Endothelial cell of umbilical vein (primary cell): ENCODE results near the gene SCFD1. TPM values are rescaled to one million over a fixed set of nuclear protein-coding genes. Genes with fewer than 3 reads are reported as not detected.

ENCODE experiments used
- BruUV-seq: library from RNA; stranded (reverse); fragments of 400-500 nt; replicated peaks from 2 replicates; lab custom pipeline; 2021; lab: Mats Ljungman, UMichigan
- CTCF ChIA-PET: fragments of 300-600, 350-600 bp; sonication (Branson Sonifier 250); formaldehyde crosslinking; loops from one replicate; lab custom pipeline; 2021; ENCODE audit warnings: antibody characterized with exemption, inconsistent platforms; lab: Charles Lee
- POLR2A ChIA-PET: fragments of 300-600, 350-600 bp; sonication (Branson Sonifier 250); formaldehyde crosslinking; loops from one replicate; lab custom pipeline; 2021; ENCODE audit warnings: antibody characterized with exemption, inconsistent platforms; lab: Charles Lee
- DNase-seq: peaks from one replicate; pipeline ENCODE4 v3.0.0-alpha.2; 2011; ENCODE audit warnings: low read depth, low spot score
- FAIRE-seq: peaks from 2 replicates; lab custom pipeline; 2011; peaks lifted over from hg19 to GRCh38; lab: Jason Lieb, UNC
- H2AFZ ChIP-seq: 2 replicates; pipeline ENCODE4 v1.6.0; 2012; ENCODE audit warnings: low read depth, low read length, control low read depth, inconsistent platforms
- H3K27ac ChIP-seq: 2 replicates; pipeline ENCODE4 v1.5.1; 2011; ENCODE audit warnings: low read depth, mild to moderate bottlenecking, control low read depth, low read length, moderate library complexity; ENCODE audit not compliant: insufficient read depth
- H3K27me3 ChIP-seq, 2 experiments: 2 replicates each; pipeline versions ENCODE4 v1.6.0 to v1.6.1; 2011; ENCODE audit warnings: low read length in 2 of 2, mixed read lengths in 1 of 2; ENCODE audit not compliant: control insufficient read depth in 2 of 2, insufficient read depth in 2 of 2
- H3K36me3 ChIP-seq, 2 experiments: 2 replicates in 1 of 2; 3 replicates in 1 of 2; pipeline ENCODE4 v1.5.1; 2011; ENCODE audit warnings: low read length in 2 of 2, mild to moderate bottlenecking in 1 of 2, moderate library complexity in 1 of 2; ENCODE audit not compliant: control insufficient read depth in 2 of 2, insufficient read depth in 2 of 2; ENCODE audit errors: extremely low read depth in 1 of 2
- H3K4me1 ChIP-seq: 3 replicates; pipeline ENCODE4 v1.5.1; 2011; ENCODE audit warnings: mild to moderate bottlenecking, low read length; ENCODE audit not compliant: control insufficient read depth, insufficient read depth; ENCODE audit errors: extremely low read depth
- H3K4me2 ChIP-seq: 2 replicates; pipeline ENCODE4 v1.6.1; 2011; ENCODE audit warnings: low read length, control low read depth, mixed read lengths; ENCODE audit not compliant: insufficient read depth
- H3K4me3 ChIP-seq, 3 experiments: fragments of 200-600 bp in 1 of 3; sonication (generic), shearing (Covaris generic) in 1 of 3; replicated peaks in 1 of 3; 2 replicates each; pipeline ENCODE4 v1.5.1; 2011 to 2016; ENCODE audit warnings: control low read depth in 3 of 3, low read length in 3 of 3, mild to moderate bottlenecking in 2 of 3, inconsistent platforms in 1 of 3, low read depth in 1 of 3, moderate library complexity in 1 of 3; ENCODE audit not compliant: insufficient read depth in 1 of 3
- H3K79me2 ChIP-seq: 2 replicates; pipeline ENCODE4 v1.6.0; 2012; ENCODE audit warnings: low read length, inconsistent platforms; ENCODE audit not compliant: control insufficient read depth, insufficient read depth
- H3K9ac ChIP-seq: replicated peaks from 2 replicates; pipeline ENCODE3; 2011; ENCODE audit warnings: low read length, control low read depth; ENCODE audit not compliant: insufficient read depth; ENCODE audit errors: extremely low read depth
- H3K9me1 ChIP-seq: replicated peaks from 3 replicates; pipeline ENCODE4 v1.6.0; 2011; ENCODE audit warnings: mild to moderate bottlenecking, low read length; ENCODE audit not compliant: control insufficient read depth, insufficient read depth; ENCODE audit errors: extremely low read depth
- H3K9me3 ChIP-seq: replicated peaks from 2 replicates; pipeline ENCODE4 v1.5.1; 2012; ENCODE audit warnings: low read length, inconsistent platforms; ENCODE audit not compliant: control insufficient read depth, insufficient read depth
- H4K20me1 ChIP-seq: replicated peaks from 2 replicates; pipeline ENCODE3; 2011; ENCODE audit warnings: mild to moderate bottlenecking, low read length; ENCODE audit not compliant: control insufficient read depth, insufficient read depth; ENCODE audit errors: extremely low read depth
- EZH2 ChIP-seq: IDR thresholded peaks from 2 replicates; pipeline ENCODE4 v1.6.1; 2012; ENCODE audit warnings: borderline replicate concordance, low read depth, mild to moderate bottlenecking, moderate library complexity, low read length, inconsistent platforms; ENCODE audit not compliant: severe bottlenecking
- FOS ChIP-seq: IDR thresholded peaks from 2 replicates; pipeline ENCODE4 v1.6.1; 2011; ENCODE audit warnings: mild to moderate bottlenecking, low read length, moderate library complexity, borderline replicate concordance; ENCODE audit not compliant: insufficient read depth
- GATA2 ChIP-seq: IDR thresholded peaks from 2 replicates; pipeline ENCODE4 v1.7.0; 2011; ENCODE audit warnings: low read depth, mild to moderate bottlenecking, moderate library complexity, mixed read lengths, low read length; ENCODE audit not compliant: insufficient read length, insufficient read depth
- JUN ChIP-seq: IDR thresholded peaks from 2 replicates; pipeline ENCODE4 v1.6.1; 2011; ENCODE audit warnings: borderline replicate concordance, low read depth; ENCODE audit not compliant: insufficient read length, insufficient read depth
- MYC ChIP-seq: IDR thresholded peaks from one replicate; pipeline ENCODE4 v1.6.1; 2011; ENCODE audit warnings: mild to moderate bottlenecking, low read depth, low read length
- POLR2A ChIP-seq: IDR thresholded peaks from 2 replicates; pipeline ENCODE4 v1.6.1; 2012; ENCODE audit warnings: low read depth, mild to moderate bottlenecking, control low read depth, low read length
- POLR2AphosphoS5 ChIP-seq: IDR thresholded peaks from 2 replicates; pipeline ENCODE4 v1.6.1; 2012; ENCODE audit warnings: low read depth, mild to moderate bottlenecking, control low read depth, low read length, moderate library complexity; ENCODE audit not compliant: insufficient read depth
- dilution Hi-C: fragments of 300-500 bp; cut with MboI; formaldehyde crosslinking; loops from one replicate; pipeline ENCODE4 v1.15.0; 2019; ENCODE audit warnings: low sequenced_read_pairs; ENCODE audit not compliant: extremely low pct_ligation_motif_present
- intact Hi-C: fragments of 100-400 bp; cut with micrococcal nuclease; formaldehyde crosslinking; loops from one replicate; pipeline ENCODE4 v1.10.0; 2022
- polyA plus RNA-seq, 4 experiments: library from polyadenylated mRNA; depleted of rRNA in 3 of 4; stranded (reverse) in 3 of 4; unstranded in 1 of 4; fragments of >200 nt; gene quantifications; 2 replicates each; pipeline versions ENCODE4 v1.2.1 to v1.2.3, GENCODE V29; 2011 to 2012; ENCODE audit warnings: missing spikeins in 1 of 4
- total RNA-seq: library from RNA; stranded (reverse); gene quantifications from 2 replicates; pipeline ENCODE4 v1.2.3, GENCODE V29; 2021
- TF ChIP-seq, protein P1 (sequence below): IDR thresholded peaks from 2 replicates; pipeline ENCODE4 v1.6.1; 2011; ENCODE audit not compliant: insufficient read depth, insufficient read length
- TF ChIP-seq, protein P2 (sequence below), 2 donors: IDR thresholded peaks; 1 replicate in 1 of 2; 2 replicates in 1 of 2; pipeline ENCODE4 v1.5.1; 2011; ENCODE audit warnings: low read length in 2 of 2, mild to moderate bottlenecking in 2 of 2, moderate library complexity in 2 of 2, control low read depth in 1 of 2, inconsistent platforms in 1 of 2, low read depth in 1 of 2; ENCODE audit not compliant: insufficient read depth in 1 of 2; ENCODE audit errors: extremely low read depth in 1 of 2

Gene SCFD1
- total and polyA plus RNA-seq, 2 donors (not counting 3 experiments of a cell fraction or from before 2014, with no cell fraction given): 21.3 to 59.9 TPM

DNA sequence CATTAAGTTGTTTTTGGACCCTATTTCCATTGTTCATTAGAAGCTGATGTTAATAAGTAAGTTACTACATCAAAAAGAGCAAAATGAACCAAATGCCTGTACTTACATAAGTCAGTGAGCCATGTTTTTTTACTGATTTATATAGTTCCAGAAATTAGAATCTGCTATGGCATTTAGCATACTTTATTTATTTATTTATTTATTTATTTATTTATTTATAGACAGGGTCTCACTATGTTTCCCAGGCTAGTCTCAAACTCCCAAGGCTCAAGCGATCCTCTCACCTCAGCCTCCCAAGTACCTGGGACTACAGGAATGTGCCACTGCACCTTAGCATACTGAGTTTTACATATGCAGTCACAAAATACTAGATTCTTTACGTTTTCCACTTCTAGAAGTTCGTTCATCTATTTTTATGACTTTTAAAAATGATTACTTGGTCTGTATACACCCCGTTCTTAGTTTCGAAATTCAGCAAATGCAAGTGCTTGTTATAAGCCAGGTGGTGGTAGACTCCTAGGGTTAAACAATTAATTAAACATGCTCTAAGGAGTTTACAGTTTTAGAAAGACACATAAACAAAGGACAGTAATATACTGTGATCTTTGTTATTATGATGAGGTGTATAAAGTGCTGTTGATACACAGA, 69.8 kb downstream of the SCFD1 start:
- Histone ChIP-seq H3K9me3 (no peaks in the 10 kb centered on the region), H3K4me3 (no peak overlapping the region), H3K27me3 (no peaks in the 10 kb centered on the region), H3K9ac (no peak overlapping the region), H3K4me2 (no peak overlapping the region), H3K27ac (no peak overlapping the region), H2AFZ (no peak overlapping the region), H3K4me1 (peaks cover 12% of the 10 kb centered on the region), H4K20me1 (no peaks in the 10 kb centered on the region), H3K36me3 (peaks cover 2% of the 10 kb centered on the region in 2 experiments), H3K79me2 (peaks cover 3% of the 10 kb centered on the region), H3K9me1 (peaks cover 4% of the 10 kb centered on the region)
- FAIRE-seq (no peak), DNase-seq (no peak)
- dilution Hi-C loops: no loop called here
- intact Hi-C loops: no loop called here
- ChIA-PET POLR2A (no interaction called here), CTCF (interaction anchor here (0.8 to 2.1 kb wide), 3 partner anchors 11 to 34 kb away, joined by 3 to 9 read pairs (median 3); no protein-coding TSS in a partner anchor)
- TF ChIP-seq FOS: no peak
- no peak for TF ChIP-seq JUN
- no peak for TF ChIP-seq POLR2AphosphoS5
- no peak for TF ChIP-seq POLR2A
- TF ChIP-seq GATA2: no peak
- TF ChIP-seq, protein P1, sequence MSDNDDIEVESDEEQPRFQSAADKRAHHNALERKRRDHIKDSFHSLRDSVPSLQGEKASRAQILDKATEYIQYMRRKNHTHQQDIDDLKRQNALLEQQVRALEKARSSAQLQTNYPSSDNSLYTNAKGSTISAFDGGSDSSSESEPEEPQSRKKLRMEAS: no peak
- TF ChIP-seq MYC: no peak
- no peak for TF ChIP-seq EZH2
- TF ChIP-seq, protein P2, sequence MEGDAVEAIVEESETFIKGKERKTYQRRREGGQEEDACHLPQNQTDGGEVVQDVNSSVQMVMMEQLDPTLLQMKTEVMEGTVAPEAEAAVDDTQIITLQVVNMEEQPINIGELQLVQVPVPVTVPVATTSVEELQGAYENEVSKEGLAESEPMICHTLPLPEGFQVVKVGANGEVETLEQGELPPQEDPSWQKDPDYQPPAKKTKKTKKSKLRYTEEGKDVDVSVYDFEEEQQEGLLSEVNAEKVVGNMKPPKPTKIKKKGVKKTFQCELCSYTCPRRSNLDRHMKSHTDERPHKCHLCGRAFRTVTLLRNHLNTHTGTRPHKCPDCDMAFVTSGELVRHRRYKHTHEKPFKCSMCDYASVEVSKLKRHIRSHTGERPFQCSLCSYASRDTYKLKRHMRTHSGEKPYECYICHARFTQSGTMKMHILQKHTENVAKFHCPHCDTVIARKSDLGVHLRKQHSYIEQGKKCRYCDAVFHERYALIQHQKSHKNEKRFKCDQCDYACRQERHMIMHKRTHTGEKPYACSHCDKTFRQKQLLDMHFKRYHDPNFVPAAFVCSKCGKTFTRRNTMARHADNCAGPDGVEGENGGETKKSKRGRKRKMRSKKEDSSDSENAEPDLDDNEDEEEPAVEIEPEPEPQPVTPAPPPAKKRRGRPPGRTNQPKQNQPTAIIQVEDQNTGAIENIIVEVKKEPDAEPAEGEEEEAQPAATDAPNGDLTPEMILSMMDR (IDR thresholded peaks at IDR 0.05; ENCODE audit: extremely low read depth in 1 of 2, insufficient read depth in 1 of 2, low read depth in 1 of 2, low read length in 2 of 2): no peak
- no TSS peak for BruUV-seq
